ENCODE results near the gene PCMT1. TPM values are rescaled to one million over a fixed set of nuclear protein-coding genes. Genes with fewer than 3 reads are reported as not detected.
A peak's percentile ranks its signal among the peaks of the same experiment; 100 is the strongest.
"Not testable (repeated sequence)": the region's sequence is repeated elsewhere in the genome, so short reads cannot be mapped to it uniquely, and the experiment has no call there.

Gene PCMT1
- total and polyA plus RNA-seq, 8 donors: 9.7 to 35.6 (median 26.9) TPM

DNA sequence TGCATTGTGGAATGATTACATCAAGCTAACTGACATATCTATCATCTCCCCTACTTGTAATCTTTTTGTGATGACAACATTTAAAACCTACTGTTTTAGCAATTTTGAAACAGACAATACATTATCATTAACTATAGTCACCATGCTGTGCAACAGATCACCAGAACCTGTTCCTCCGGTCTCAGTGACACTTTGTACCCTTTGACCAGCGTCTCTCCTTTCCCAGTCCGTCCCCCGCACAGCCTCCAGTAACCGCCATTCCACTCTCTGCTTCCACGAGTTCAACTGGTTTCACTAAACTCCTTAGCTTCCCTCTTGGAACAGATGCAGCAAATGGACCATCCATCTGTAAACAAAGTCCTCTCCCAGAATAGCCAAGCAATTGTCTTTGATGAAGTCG, 92.8 kb downstream of the PCMT1 start:
- H3K27ac ChIP-seq: no peak overlapping the region
- peaks cover 3 to 18% (median 13%) of the 10 kb centered on the region in 3 donors for H3K4me1 ChIP-seq
- DNase-seq: no peak
- H3K27me3 ChIP-seq: no peaks in the 10 kb centered on the region
- FAIRE-seq: no peak
- no peaks in the 10 kb centered on the region for H3K36me3 ChIP-seq
- H3K9me3 ChIP-seq: no peaks in the 10 kb centered on the region
- WGBS, 2 donors: 76 to 80% methylated on average over 7 of the region's 7 CpGs
- H3K4me3 ChIP-seq: no peak overlapping the region
- intact Hi-C loops (cut with DNase I): loop anchor here in 1 of 3 donors (5.0 kb wide), 1 partner anchor 75 kb away; no protein-coding TSS in a partner anchor
- TF ChIP-seq, protein P1, sequence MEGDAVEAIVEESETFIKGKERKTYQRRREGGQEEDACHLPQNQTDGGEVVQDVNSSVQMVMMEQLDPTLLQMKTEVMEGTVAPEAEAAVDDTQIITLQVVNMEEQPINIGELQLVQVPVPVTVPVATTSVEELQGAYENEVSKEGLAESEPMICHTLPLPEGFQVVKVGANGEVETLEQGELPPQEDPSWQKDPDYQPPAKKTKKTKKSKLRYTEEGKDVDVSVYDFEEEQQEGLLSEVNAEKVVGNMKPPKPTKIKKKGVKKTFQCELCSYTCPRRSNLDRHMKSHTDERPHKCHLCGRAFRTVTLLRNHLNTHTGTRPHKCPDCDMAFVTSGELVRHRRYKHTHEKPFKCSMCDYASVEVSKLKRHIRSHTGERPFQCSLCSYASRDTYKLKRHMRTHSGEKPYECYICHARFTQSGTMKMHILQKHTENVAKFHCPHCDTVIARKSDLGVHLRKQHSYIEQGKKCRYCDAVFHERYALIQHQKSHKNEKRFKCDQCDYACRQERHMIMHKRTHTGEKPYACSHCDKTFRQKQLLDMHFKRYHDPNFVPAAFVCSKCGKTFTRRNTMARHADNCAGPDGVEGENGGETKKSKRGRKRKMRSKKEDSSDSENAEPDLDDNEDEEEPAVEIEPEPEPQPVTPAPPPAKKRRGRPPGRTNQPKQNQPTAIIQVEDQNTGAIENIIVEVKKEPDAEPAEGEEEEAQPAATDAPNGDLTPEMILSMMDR (IDR thresholded peaks at IDR 0.05): no peak
- ATAC-seq: no peak

DNA sequence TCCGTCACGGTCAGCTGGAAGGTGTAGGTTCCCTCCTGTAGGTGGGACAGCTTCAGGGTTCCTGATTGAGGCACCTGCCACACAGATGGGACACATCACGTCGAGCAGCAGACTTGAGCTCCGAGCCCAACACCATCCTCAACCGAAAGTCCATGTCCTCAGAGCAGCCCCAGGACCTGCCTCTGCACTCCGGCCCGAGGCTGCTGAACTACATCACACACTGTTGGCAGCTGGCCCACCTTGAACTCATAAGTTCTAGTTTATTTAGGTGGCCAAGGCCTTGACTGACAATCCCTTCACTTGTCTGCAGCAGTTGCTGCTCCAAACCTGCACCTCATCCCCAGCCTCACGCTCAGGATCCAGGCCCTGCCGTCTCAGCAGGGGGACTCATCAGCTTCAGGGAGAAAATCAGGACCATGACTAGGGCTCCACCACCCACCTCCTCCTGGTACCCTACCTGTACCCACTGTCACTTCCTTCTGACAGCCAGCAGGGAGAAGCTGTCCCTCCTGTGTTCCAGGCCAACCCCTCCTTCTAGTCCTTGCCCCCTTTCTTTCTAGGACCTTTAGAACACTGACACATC, 93.6 kb downstream of the PCMT1 start:
- Histone ChIP-seq H3K4me1 (peaks cover 3 to 19% (median 13%) of the 10 kb centered on the region in 3 donors), H3K27me3 (no peaks in the 10 kb centered on the region), H3K9me3 (no peaks in the 10 kb centered on the region), H3K36me3 (no peaks in the 10 kb centered on the region), H3K4me3 (no peak overlapping the region), H3K27ac (no peak overlapping the region)
- ATAC-seq (no peak), DNase-seq (peak in 2 of 6 donors; percentile 35 to 56), FAIRE-seq (no peak)
- TF ChIP-seq, protein P1 (IDR thresholded peaks at IDR 0.05): no peak
- intact Hi-C loops (cut with DNase I): loop anchor here in 1 of 3 donors (5.0 kb wide), 1 partner anchor 74 kb away; no protein-coding TSS in a partner anchor
- 77 to 78% methylated on average over 10 of the region's 10 CpGs for WGBS, 2 donors

DNA sequence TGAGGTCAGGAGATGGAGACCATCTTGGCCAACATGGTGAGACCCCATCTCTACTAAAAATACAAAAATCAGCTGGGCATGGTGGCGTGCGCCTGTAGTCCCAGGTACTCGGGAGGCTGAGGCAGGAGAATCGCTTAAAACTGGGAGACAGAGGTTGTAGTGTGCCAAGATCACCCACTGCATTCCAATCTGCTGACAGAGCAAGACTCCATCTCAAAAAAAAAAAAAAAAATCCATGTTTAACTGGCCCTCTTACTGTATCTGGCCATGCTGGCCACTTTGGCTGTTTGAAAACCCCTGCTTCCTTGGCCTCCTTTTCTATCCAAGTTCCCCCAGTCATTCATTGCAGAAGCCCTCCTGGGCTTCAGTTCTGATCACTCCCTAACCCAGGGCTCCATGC, 94.5 kb downstream of the PCMT1 start:
- intact Hi-C loops (cut with DNase I): loop anchor here in 1 of 3 donors (5.0 kb wide), 1 partner anchor 73 kb away; no protein-coding TSS in a partner anchor
- H3K27me3 ChIP-seq, DNase-seq, H3K4me3 ChIP-seq, FAIRE-seq, H3K36me3 ChIP-seq, H3K27ac ChIP-seq, H3K9me3 ChIP-seq, ATAC-seq: not testable (repeated sequence)
- peaks cover 3 to 19% (median 13%) of the 10 kb centered on the region in 3 donors for H3K4me1 ChIP-seq
- 83 to 84% methylated on average over 4 of the region's 4 CpGs for WGBS, 2 donors

DNA sequence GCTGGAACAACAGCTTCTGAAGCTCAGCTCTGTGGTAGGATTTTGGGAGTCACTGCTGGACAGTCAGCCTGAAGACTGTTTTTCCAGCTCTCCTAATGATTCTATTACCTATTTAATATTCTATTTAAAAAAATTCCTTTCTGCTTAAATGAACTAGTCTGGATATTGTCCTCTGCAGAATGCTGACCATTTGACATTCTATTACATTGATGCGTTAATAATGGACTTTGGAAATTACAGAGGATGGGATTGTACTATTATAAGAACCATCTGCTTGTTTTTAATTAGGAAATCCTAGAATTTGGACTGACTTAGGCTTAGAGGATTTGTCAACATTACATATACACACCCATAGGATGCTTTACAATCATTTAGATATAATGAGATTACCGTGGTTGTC, 94.9 kb downstream of the PCMT1 start:
- DNase-seq: no peak
- no peak for FAIRE-seq
- no peaks in the 10 kb centered on the region for H3K27me3 ChIP-seq
- no peaks in the 10 kb centered on the region for H3K36me3 ChIP-seq
- no peak overlapping the region for H3K27ac ChIP-seq
- TF ChIP-seq, protein P1 (IDR thresholded peaks at IDR 0.05): no peak
- intact Hi-C loops (cut with DNase I): loop anchor here in 1 of 3 donors (5.0 kb wide), 1 partner anchor 73 kb away; no protein-coding TSS in a partner anchor
- no peaks in the 10 kb centered on the region for H3K9me3 ChIP-seq
- no peak overlapping the region for H3K4me3 ChIP-seq
- WGBS, 2 donors: 89 to 94% methylated on average over 2 of the region's 2 CpGs
- H3K4me1 ChIP-seq: peaks cover 3 to 19% (median 13%) of the 10 kb centered on the region in 3 donors
- no peak for ATAC-seq

DNA sequence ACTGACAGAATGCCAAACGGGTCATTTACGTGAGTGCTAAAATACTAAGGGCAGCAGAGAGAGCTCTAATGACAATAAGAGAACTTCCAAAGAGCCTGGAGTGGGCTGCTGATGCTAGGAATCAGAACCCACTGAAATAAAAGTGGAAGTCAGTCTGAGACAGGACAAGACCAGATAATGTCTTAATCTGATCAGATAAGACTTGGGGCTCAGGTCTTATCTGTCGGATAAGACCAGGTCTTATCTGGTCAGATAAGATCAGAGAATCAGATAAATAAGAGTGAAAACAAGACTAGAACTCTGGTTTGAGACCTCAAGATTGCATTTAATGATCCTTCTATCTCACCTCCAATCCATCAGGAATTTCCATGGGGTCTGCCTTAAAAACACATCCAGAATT, 96.0 kb downstream of the PCMT1 start:
- H3K4me3 ChIP-seq: no peak overlapping the region
- no peaks in the 10 kb centered on the region for H3K9me3 ChIP-seq
- H3K36me3 ChIP-seq: no peaks in the 10 kb centered on the region
- no peak for ATAC-seq
- intact Hi-C loops (cut with DNase I): no loop called here
- H3K27ac ChIP-seq: no peak overlapping the region
- H3K4me1 ChIP-seq: peaks cover 3 to 15% (median 7%) of the 10 kb centered on the region in 3 donors
- TF ChIP-seq, protein P1 (IDR thresholded peaks at IDR 0.05): no peak
- DNase-seq: no peak
- 57 to 63% methylated on average over 3 of the region's 3 CpGs for WGBS, 2 donors
- no peaks in the 10 kb centered on the region for H3K27me3 ChIP-seq
- no peak for FAIRE-seq
